HG02642 (cell line): ENCODE measurements around the gene LRRC4C.
A peak's percentile ranks its signal among the peaks of the same experiment; 100 is the strongest.

Source experiments
- ATAC-seq: cut with Tn5 transposase; IDR thresholded peaks from one replicate; pipeline ENCODE4 v1.9.1; 2021; ENCODE audit warnings: mild to moderate bottlenecking; ENCODE audit not compliant: unreplicated experiment, poor library complexity

The LRRC4C gene

DNA sequence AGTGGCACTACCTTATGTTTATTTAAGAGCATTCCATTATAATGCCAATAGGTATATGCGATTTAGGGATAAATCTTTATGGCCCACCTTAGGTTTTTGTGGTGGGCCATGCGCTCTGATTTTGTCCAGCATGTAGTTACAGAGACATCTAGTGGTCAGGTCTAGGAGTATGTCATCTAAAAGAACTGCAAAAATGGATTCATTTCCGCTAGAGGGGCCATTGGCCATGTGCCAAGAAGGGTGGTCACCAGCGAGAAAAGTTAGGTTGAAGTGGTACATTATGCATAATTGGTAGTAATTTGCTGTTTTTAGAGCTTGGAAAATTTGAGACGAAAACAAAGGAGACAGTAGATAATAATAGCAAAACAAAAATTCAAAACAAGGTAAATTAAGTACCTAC, 27.7 kb downstream of the LRRC4C start:
- ATAC-seq: no peak

DNA sequence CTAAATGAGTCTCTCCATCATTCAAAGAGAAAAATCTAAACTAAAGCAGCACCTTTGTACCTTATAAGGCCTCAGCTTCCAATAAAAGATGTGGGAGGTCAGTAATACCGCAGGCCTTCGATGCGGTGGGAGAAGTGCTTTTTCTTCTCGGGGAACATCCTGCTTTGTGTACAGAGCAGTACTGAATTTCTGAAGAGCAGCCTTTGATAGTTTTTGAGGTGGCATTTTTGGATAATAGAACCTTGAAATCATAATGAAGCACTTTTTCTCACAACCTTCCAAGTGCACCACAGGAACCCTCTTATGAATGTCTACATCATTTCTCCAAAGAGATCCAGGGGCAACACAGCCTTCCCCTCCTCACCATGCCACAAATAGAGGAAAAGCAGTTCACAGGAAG, 39.6 kb downstream of the LRRC4C start:
- ATAC-seq: no peak

DNA sequence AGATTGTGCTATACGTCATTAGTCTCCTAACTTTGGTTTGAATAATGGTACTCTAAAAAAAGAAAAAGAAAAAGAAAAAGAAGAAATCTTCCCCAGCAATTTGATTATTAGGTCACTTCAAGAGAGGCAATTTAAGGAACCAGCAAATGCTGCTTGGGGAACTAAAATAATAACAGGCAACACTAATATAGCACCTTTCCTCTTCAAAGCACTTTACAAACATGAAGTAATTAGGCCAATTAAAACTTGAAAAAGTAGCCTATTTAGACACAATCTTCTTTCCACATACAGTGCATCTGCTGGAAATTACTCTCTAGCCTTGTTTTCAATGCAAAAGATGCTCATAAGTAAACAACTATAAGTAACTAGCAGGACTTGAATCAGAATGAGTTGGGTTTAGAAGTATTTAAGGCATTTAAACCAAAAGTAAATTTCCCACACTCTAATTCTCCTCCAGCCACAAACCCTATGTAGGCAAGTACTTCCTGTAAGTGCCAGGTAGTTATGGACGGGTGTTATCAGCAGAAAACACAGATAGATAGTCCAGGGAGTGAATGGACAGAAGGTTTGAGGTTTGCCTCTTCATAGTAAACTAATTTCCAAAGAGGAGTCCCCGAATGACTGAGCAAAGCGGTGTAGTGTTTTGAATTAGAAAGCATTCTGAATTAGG, 44.5 kb downstream of the LRRC4C start:
- no peak for ATAC-seq

DNA sequence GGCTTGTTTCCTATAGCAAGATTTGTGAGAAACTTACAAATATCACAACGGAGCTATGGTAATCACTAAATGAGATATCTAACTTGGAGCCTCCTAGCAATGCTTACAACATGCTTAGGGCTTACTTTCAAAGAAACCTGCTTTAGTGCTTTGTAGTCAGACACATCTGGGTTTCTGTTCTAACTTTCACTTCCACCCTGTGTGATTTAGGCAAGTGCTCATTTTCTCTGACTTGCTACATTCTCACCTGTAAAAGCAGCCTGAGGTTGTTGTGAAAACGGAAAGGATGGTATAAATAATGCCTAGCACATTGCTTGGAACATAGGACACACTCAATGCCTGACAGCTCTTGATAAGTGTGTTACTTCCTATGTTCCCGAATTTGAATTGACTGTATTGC, 45.6 kb downstream of the LRRC4C start:
- ATAC-seq: peak; percentile 98

DNA sequence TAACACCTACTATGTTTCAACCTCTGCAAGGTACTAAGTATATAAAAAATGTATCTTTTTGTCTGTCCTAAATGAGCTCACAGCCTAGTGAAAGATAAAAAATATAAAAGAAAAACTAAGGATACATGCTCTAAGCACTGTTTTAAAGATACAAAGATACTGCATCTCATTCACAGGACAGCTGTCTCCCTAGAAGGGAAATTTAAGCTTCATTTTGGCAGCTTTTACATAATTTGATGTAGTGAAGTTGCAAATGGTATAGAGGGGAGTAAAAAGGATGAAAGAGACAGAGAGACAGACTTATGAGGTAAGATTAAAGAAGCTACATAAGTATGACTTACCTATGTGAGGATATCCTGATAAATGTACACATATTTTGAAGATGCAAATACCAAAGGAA, 53.6 kb downstream of the LRRC4C start:
- ATAC-seq: no peak

GRCh38 chr11:41404109-41404508, 55.3 kb downstream of the LRRC4C start:
- no peak for ATAC-seq

GRCh38 chr11:41403458-41403857, 56.0 kb downstream of the LRRC4C start:
- ATAC-seq: no peak

DNA sequence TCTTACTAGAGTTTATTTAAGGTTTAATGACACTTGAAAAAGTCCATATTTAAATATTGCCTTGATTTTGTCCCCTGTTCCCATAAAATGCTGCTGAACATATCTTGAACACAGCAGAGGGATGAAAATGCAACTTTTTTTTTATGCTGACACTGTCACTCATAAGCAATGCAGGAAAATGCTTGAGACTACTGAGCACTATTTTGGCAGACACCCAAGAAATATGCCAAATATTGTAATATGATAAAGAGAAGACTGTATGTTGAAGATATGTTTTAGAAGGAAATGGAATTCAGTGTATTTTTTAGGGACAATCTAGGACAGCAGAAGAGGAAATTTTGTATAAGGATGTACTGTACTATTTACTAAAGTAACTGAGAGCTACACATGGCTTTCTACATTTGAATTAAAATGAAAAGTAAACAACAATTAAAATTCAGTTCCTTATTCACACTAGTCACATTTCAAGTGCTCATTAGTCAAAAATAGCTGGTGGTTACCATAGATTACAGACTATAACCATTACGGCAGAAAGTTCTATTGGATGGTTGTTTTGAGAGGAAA, 58.6 kb downstream of the LRRC4C start:
- no peak for ATAC-seq

DNA sequence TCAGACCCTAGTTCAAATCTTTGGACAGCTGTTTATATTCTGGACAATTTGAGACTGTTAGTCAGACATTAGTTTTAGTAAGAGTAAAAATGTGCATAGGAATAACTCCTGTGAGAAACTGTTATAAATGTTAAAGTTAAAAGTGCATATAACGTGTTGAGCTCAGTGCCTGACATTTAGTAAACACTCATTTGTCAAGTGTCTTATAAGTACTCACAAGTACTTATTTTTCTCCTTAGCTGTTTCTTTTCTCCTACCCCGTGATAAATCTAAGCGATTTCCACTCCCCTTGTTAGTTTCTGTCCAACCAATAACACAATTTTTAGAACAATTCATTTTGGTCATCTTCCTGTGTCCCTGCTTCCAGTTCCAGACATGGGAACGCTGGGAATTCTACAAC, 59.3 kb downstream of the LRRC4C start:
- ATAC-seq: no peak

GRCh38 chr11:41399323-41399722, 60.1 kb downstream of the LRRC4C start:
- ATAC-seq: no peak

GRCh38 chr11:41398175-41398574, 61.3 kb downstream of the LRRC4C start:
- no peak for ATAC-seq

GRCh38 chr11:41394521-41395195, 64.8 kb downstream of the LRRC4C start:
- ATAC-seq: no peak

DNA sequence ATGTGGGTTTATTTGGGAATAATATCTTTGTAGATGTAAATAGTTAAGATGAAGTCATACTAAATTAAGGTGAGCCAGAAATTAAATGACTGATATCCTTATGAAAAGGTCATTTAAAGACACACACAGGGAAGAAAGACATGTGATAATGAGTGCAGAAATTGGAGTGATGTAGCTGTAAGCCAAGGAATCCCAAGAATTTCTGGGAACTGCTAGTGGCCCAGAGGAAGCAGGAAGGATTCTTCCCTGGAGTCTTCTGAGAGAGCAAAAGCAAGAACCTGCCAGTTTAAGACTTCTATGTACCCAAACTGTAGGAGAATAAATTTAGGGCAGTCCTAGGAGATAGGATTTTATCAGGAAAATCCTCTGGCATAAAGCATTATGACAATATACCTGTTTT, 66.9 kb downstream of the LRRC4C start:
- ATAC-seq: no peak

- ATAC-seq: no peak
These were observed 69.8 kb downstream of the LRRC4C start for GRCh38 chr11:41389623-41390130.

GRCh38 chr11:41384329-41384728, 75.1 kb downstream of the LRRC4C start:
- no peak for ATAC-seq

DNA sequence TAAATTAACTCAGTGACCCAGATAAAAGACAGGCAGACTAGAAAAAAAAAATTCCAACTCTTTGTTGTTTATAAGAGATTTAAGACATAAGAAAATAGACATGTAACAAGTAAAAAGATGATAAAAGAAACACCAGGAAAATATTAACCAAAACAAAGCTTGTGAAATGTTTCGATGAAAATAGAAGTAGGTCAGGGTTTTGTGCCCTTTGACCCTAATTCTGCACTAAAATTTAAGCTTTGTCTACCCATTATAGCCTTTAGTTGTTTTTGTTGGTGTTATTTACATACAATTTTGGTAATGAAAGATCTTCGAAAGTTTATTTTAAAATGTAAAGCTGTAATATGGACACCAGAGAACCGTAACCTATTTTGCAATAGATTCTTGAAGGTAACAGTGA, 75.7 kb downstream of the LRRC4C start:
- ATAC-seq: no peak

GRCh38 chr11:41382927-41383326, 76.5 kb downstream of the LRRC4C start:
- no peak for ATAC-seq

GRCh38 chr11:41379084-41379483, 80.4 kb downstream of the LRRC4C start:
- ATAC-seq: no peak

- ATAC-seq: no peak
These were observed 81.6 kb downstream of the LRRC4C start for GRCh38 chr11:41377709-41378394.

DNA sequence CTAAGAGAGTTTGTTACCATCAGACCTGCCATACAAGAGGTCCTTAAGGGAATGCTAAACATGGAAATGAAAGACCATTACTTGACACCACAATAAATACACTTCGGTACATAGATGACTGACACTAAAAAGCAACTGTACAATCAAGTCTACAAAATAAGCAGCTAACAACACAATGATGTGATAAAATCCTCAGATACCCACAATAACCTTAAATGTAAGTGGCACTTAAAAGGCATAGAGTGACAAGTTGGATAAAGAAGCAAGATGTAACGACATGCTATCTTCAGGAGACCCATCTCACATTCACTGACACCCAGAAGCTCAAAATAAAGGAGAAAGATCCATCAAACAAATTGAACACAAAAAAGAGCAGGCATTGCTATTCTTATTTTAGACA, 107.6 kb downstream of the LRRC4C start:
- no peak for ATAC-seq

DNA sequence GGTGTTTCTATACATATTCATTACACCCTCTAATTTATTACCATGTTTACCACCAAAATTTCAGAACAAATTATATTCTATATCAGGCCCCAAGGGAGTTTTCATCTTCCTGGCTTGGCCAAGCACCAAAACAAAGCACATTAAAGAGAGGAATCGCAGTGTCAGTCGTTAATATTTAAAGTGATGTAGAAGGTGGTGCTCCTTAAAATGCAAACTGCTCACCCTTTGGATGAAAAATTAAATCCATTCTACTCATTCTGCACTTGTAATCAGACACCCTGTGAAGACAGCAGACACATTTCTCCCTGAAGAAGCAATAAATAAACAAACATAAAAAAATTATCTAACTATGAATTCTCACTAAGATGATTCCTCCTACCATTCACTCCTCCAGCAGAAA, 113.4 kb downstream of the LRRC4C start:
- ATAC-seq: no peak
